ENCODE measurements around the gene MUC4.
"Not testable (repeated sequence)": the region's sequence is repeated elsewhere in the genome, so short reads cannot be mapped to it uniquely, and the experiment has no call there.

The MUC4 gene

DNA sequence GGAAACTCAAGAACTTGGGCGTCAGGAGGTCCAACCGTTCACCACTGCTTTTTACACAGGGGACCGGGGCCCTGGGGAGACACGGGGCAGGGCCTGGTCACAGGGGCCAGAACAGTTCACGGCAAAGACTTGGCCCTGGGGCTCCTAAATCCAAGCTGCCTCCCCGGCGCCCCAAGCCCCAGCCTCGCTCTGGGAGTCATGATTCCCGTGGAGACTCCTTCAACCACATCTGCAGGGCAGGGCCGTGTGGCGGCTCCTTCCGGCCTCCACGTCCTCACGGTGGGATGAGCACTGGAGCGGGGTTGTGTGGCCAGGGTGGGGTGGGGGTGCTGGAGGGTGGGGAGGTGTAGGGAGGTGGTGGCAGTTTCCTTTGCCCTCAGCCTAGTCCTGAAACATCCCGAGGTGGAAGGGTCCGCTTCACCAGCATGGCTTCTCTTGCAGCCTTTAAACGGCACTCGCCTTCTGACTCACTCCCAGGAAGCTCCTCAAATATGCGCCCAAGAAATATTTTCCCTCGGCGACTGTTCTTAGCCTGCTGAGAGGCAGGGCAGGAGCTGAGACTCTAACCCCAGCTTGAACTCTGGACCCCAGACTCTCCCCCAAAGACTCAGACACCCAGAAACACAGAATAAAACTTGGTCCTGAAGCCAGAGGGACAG is 1.8 kb downstream of the MUC4 start:
- DNase-seq: no peak

DNA sequence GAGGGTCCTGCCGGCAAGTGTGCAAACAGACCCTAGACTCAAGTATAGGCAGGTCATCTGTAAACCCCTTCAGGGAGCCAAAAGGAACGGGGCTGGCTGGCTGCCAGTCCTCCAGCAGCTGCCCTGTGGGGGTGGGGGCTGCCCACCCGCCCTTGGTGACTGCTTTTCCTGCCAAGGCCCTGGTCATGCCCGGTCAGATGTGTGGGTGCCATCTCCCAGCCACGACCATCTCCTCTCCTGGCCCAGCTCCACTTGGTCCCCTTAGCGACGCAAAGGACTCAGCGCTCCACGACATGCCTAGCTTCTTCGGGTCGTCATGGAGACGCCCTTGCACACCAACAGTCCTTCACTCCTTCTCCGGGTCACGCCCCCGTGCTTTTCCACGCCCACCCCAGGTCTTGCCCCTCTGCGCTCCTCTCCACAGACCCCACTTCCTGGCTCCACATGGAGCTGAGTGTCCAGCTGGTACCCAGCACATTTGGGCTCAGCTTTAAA is 2.4 kb downstream of the MUC4 start:
- DNase-seq: no peak

DNA sequence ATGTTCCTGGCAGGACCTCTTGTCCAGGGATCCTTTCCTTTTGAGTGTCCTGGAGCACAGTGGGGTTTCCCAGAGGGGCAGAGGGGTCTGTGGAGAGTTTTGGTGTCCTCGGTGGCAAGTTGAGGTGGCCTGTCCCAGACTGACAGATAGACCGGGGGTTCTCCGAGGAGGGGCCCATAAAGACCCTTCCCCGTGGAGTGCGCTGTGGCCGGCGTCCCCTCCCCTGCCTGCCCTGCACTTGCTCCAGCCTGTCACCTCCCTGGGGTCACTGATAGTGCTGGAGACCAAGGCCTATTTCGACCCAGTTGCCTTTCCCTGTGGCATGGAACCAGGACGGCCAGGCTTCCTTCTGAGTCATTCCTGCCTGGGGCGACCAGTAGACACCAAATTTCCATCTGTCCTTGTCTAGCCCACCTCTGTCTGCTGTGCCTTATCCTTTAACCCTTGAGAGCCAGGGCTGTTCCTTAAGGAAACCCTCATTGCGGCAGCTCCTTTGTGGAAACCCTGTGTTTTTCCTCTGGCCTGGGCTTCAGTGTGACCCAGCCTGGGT is 2.9 kb downstream of the MUC4 start:
- no peak for DNase-seq

DNA sequence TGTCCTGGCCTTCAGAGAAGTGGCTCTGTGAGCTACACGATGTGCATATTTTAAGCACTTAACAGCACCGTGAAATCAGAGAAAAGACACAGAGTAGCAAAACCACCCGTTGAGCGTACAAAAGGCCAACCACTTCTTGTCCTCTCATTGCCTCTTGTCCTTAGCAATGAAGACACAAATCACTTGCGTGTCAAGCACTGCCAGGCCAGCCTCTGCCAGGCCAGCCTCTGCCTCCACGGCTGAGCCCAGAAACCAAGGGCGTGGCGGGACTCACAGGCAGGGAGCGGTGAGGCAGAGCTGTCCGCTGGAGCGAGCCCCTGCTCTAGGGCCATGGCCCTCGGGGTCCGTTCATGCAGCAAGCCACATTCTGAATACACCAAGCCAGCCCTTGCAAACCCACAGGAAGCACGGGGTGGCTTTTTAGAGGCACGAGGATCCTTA is 4.0 kb downstream of the MUC4 start:
- DNase-seq: no peak

DNA sequence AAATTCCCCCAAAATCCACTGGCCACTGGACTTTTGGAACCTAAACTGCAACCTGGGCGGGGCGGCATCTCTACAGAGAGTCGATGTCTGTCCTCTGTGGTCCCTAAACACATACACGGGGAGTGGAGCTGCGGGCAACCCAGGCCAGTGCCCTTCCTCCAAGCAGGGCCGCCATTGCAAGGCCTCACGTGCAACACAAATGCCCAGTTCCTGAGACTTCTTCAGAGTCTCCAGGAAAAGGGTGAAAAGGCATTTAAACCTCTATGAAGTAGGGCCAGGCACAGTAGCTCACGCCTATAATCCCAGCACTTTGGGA is 4.9 kb downstream of the MUC4 start:
- DNase-seq: no peak

DNA sequence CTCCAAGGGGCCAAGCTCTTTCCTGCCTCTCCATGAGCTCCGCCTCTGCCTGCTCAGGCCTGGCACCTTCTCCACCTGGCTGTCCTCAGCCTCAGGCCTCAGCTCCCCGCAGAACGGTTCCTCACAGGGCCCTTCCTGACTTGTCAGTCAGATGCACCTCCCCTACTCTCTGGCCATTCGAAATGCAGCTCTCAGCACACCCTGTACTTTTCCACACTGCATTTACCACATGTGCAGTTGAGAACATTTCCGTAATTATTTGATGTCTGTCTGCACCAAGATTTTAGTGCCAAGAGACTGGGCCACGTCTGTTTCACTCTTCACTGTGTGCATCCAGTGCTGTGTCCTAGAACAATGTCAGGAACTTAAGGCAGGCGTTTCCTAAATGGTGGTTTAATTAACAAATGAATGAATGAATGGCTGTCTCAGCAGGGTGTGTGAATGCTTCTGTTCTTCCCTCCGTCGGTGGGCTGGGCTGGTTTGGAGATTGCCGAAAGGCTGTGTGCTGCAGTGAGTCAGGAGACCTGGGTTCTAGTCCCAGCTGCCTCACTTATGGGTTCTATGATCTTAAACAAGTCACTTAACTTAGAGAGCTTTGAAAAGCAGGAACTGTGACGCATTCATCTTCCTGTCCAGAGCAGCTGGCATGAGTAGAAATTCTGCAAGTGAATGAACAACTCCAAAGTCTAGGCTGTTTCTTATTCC is 5.4 kb downstream of the MUC4 start:
- DNase-seq: no peak

DNA sequence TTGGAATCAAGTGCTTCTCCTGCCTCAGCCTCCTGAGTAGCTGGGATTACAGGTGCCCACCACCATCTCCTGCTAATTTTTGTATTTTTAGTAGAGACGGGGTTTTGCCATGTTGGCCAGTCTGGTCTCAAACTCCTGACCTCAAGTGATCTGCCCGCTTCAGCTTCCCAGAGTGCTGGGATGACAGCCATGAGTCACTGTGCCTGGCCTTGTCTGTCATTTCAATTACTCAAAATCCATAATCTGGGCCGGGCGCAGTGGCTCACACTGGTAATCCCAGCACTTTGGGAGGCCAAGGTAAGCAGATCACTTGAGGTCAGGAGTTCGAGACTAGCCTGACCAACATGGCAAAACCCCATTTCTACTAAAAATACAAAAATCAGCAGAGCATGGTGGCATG is 6.1 kb downstream of the MUC4 start:
- DNase-seq: not testable (repeated sequence)

DNA sequence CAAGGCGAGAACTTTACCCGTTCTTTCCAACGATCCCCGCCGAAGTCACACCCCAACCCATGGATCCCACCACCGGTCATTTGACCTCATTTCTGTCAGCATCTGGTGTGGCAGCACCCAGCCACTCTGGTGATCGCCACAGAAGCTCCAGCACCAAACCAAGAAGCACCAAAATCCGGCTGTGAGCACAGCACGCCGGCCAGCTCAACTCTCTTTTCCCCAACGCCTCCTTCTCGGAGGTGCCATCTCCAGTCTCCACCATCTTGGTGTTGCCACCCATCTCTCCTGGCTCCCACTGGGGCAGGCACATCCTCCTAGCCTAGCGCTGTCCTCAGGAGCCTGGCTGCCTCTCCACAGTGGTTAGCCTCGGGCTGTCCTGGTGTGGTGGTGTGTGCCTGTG is 6.5 kb downstream of the MUC4 start:
- no peak for DNase-seq

DNA sequence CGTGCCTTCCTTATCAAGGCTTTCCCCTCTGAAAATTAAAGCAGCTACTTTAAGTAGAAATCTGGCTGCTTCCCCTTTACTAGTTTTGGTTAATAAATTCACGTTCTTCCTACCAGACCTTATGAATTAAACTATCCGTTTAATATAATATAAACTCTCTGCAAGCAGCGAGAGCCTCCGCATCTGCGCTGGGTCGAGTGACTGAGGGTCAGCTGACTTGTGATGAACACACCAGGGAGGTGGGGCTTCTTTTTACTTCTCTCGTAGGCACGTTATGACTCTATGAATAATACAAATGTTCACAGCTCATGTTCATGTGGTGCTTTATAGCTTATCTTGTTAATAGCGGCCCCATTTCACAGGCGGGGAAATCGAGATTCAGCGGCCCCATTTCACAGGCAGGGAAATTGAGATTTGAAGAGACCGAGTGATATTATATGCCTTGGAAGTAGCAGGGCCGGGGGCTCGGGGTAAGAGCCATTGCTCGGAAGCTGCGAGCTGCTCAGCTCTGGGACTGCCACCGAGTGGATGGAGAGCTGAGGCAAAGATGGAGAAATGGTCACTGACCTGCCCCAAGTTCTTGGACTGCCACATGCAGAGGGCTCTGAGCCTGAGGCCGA is 8.3 kb downstream of the MUC4 start:
- DNase-seq: no peak

DNA sequence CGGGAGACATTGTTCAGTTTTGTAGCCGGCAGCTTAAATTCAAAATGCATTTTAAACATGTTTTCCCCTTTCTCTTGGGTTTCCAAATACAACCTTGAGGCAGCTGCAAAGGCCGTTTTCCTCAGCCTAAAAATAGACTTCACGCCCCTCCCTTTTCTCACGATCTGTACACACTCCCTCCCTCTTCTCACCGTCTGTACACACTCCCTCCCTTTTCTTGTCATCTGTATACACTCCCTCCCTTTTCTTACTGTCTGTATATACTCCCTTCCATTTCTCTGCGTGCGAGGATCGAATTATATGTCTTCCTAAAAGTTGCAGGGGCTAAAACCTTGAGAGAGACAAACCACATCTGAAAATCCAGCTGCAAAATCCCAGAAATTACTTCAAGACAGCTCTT is 8.9 kb downstream of the MUC4 start:
- no peak for DNase-seq

DNA sequence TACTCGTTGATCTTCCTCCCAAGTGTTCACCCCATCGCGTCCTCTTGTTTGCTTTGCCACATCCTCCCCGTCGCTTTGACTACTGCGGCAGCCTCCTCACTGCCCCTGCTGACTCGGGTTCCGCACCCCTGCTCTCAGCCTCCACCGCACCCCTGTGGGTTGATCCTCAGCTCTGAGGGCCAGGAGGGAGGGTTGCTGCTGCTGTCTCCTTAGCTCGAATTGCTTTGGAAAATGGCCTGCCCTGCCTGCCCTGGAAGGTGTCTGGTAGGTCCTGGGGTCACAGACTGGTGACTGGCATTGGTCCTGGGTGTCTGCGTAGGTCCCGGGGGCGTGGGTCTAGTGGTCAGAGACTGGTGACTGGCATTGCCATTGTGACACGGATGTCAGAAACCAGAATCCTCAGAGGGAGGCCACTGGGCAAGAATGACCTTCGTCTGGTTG is 9.4 kb downstream of the MUC4 start:
- no peak for DNase-seq

DNA sequence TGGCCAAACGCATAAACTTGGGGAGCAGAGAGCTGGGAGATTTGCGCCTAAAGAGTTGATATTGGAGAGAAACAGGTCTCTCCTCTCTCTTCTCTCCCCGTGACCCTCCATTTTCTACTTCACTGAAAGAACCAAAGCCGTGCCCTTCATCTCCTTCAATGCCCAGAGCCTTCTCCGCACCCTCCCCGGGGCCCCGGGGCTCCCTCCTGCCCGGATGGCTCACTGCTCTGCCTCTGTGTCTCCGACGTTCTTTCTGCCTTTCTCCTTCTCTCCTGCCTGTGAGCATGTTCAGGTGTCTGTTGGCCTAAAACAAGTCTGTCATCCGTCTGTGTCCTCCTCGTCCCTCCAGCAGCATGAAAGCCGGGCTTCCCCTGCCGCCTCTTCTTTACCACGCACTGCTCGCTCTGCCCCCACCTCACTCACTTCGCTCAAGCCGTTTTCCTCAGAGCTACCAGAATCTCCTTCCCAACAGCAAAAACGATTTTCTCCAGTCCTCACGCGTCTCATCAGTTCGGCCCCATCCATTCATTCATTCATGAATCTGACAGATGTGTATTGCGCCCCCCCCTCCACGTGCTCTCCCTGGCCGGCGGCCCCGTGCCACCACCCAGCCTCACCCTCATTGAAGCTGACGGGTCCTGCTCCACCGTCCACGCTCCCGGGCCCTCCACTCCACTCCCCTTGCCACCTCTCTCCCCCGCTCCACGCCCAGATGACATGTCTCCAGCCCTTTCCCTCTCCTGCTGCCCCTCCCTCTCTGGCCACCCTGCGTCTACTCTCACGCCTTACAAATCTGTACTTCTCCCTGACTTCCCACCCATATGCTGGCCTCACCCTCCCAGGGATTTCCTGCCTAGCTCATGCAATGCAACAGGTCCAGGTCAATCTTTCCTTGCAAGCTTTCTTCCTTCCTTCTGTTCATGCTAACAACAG is 10.2 kb downstream of the MUC4 start:
- no peak for DNase-seq

DNA sequence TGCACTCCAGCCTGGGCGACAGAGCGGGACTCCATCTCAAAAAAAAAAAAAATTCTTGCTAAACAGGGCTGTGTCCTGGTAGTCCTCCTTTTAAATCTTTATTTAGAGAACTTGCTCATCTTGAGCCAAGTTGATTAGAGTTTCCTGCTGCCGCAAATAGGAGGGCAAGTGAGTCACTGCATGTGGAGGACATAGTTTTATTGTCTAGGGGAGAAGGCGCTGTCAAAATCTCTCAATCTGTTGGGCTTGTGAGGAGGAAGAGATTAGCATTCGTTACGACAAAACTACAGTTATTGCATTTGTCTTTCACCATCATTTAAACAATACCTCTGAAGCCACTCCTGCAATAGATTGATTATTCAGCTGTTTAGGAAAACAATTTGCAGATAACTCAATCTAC is 11.5 kb downstream of the MUC4 start:
- DNase-seq: no peak

DNA sequence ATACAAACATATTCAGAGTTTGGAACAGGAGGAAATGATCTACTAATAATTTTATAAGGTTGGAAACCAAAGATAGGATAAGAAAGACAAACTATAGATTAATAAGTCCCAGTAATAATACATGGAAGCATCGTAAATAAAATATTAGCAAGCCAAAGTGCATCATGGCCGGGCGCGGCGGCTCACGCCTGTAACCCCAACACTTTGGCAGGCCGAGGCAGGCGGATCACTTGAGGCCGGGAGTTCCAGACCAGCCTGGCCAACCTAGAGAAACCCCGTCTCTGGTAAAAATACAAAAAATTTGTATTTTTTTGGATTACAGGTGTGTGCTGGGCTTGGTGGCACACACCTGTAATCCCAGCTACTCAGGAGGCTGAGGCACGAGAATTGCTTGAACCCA is 14.9 kb downstream of the MUC4 start:
- no peak for DNase-seq

DNA sequence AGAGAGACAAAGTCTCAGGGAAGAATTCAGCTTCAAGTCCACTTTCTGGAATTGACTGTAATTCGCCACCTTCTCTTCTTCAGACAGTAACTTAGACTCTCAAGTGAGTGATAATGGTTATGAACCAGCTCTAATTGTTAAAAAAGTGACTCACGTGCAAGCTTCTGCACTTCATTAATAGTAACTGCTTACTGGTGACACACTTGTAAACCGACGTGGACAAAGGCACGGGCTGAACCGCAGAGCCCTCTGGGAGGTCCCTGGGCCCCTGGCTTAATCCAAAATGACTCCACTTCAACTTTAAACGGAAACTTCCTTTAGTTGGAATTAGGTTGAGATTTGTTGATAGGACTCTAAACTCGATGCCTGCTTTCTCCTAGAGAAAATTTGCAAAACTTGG is 17.0 kb downstream of the MUC4 start:
- no peak for DNase-seq

DNA sequence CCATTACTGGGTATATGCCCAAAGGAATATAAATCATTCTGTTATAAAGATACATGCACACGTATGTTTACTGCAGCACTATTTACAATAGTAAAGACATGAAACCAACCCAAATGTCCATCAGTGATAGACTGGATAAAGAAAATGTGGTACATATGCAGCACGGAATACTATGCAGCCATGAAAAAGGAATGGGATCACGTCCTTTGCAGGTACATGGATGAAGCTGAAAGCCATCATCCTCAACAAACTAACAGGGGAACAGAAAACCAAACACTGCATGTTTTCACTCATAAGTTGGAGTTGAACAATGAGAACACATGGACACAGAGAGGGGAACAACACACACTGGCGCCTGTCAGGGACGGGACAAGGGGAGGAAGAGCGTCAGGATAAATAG is 19.1 kb downstream of the MUC4 start:
- DNase-seq: not testable (repeated sequence)

DNA sequence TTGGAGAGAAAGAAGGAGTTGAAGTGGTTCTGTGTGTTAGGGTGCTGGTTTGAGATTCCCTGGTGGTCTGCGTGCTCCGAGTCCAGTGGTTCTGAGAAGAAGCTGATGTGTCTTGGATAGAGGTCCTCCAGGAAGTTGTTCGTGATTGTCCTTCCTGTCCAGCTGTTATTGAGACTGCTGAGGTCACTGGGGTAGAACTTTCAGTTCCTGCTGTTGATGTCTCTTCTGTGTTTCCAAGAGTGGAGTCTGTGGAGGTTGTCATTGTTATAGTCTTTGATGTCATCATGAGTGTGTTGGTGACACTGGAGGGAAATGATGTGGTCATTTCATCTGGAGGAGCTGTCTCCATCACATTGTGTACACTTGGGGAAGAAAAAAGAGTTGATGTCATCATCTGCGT is 20.8 kb downstream of the MUC4 start:
- DNase-seq: no peak

DNA sequence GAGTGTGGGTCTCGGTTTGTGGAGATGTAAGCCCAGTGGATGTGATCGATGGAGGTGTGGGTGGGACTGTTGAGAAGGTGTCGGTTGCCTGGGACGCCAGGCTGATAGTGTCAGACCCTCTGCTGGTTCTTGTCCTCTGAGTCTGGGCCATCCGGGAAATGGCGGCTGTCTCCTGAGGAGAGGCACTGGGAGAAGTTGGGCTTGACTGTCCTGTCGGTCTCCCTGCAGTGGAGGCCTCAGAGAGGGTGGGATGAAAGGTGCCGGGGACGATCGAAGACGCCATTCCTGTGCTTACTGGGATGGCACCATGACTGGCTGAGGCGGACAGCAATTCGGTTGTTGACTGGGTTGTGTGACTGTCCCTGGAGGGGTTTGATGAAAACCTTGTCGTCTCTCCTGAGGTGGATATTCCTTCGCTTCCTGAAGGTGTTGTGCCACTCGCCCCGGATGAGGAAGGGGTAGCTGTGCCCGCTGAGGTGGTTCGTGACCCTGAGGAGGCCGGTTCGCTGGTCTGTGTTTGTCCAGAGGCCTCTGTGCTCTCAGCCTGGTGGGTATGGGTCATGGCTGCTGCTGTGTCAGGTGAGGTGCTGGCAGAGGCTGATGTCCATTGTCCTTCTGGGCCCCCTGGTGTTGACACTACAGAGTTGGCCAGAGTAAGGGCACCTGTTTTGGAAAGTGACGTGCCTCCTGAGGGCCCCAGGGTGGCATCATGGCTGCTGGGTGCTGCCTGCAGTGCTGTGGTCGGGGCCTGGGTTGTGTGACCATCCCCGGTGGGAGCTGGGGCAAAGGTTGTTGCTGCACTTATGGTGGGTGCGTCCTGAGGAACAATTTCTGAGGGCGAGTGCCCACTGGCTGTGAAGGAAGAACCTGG is 22.8 kb downstream of the MUC4 start:
- DNase-seq: no peak

DNA sequence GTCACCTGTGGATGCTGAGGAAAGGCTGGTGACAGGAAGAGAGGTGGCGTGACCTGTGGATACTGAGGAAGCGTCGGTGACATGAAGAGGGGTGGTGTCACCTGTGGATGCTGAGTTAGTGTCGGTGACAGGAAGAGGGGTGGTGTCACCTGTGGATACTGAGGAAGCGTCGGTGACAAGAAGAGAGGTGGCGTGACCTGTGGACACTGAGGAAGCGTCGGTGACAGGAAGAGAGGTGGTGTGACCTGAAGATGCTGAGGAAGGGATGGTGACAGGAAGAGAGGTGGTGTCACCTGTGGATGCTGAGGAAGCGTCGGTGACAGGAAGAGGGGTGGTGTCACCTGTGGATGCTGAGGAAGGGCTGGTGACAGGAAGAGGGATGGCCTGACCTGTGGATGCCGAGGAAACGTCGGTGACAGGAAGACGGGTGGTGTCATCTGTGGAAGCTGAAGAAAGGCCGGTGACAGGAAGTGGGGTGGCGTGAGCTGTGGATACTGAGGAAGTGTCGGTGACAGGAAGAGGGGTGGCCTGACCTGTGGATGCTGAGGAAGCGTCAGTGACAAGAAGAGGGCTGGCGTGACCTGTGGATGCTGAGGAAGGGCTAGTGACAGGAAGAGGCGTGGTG is 25.8 kb downstream of the MUC4 start:
- not testable (repeated sequence) for DNase-seq

DNA sequence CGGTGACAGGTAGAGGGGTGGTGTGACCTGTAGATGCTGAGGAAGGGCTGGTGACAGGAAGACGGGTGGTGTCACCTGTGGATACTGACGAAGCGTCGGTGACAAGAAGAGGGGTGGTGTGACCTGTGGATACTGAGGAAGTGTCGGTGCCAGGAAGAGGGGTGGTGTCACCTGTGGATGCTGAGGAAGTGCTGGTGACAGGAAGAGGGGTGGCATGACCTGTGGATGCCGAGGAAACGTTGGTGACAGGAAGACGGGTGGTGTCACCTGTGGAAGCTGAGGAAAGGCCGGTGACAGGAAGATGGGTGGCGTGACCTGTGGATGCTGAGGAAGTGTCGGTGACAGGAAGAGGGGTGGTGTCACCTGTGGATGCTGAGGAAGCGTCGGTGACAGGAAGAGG is 27.7 kb downstream of the MUC4 start:
- DNase-seq: not testable (repeated sequence)

DNA sequence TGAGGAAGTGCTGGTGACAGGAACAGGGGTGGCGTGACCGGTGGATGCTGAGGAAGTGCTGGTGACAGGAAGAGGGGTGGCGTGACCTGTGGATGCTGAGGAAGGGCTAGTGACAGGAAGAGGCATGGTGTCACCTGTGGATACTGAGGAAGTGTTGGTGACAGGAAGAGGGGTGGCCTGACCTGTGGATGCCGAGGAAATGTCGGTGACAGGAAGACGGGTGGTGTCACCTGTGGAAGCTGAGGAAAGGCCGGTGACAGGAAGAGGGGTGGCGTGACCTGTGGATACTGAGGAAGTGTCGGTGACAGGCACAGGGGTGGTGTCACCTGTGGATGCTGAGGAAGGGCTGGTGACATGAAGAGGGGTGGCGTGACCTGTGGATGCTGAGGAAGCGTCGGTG is 30.5 kb downstream of the MUC4 start:
- DNase-seq: not testable (repeated sequence)

All from activated CD4-positive, CD25-positive, alpha-beta regulatory T cell (primary cell).